Endometrium (tissue), 2 donors: ENCODE data around the gene AICDA.

ENCODE experiments used
- FAIRE-seq: peaks from 2 replicates; lab custom pipeline; 2012; peaks lifted over from hg19 to GRCh38; lab: Jason Lieb, UNC
- donor health status: control.
- donor health status: control.

Gene AICDA

GRCh38 chr12:8554451-8555195 lies 58.0 kb downstream of the AICDA start:
- no peak for FAIRE-seq

DNA sequence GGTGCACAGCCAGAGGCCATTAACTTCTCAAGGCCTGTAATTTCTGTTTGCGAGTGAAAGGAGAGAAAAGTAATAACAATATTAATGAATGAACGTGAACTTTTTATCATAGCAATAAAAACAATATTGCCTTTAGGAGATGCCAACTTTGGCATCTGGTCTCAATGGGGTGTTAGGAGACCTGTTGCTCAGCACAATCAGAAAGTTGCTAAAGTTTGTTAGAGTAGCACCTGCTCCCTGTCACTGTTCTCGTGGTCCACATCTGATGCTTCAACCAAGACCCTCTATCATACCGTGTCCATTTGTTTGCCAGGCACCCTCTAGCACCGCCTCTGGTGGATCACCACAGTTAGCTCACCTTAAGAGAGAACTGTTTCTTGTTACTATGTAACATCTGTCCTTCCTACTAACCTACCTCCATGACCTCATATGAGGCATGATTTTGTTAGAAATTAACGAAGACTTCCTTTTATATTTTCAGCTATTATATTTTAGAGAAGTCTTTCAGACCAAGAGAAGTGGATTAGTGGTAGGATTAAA lies 59.5 kb downstream of the AICDA start:
- no peak for FAIRE-seq
